GM23338 (cell line): Measurements from ENCODE around the gene KYNU. TPM values are rescaled to one million over a fixed set of nuclear protein-coding genes. Genes with fewer than 3 reads are reported as not detected.

Experiments
- ATAC-seq: fragments of 200-7000 bp; cut with Tn5 transposase; 3 replicates; pipeline ENCODE4 v1.9.1; 2020
- DNase-seq: peaks from one replicate; pipeline ENCODE4 v3.0.0-alpha.2; 2015; ENCODE audit warnings: low spot score
- H2AFZ ChIP-seq: fragments of 200-600 bp; sonication (generic); 2 replicates; pipeline ENCODE4 v1.8.0; 2016; ENCODE audit warnings: antibody characterized with exemption, mild to moderate bottlenecking, moderate library complexity
- H3F3A ChIP-seq: fragments of 200-600 bp; sonication (generic); replicated peaks from 2 replicates; pipeline ENCODE4 v1.8.0; 2017; ENCODE audit warnings: antibody characterized with exemption, mixed run types, low read depth
- H3K27ac ChIP-seq: fragments of 200-600 bp; sonication (generic); 2 replicates; pipeline ENCODE4 v1.6.1; 2016; ENCODE audit warnings: low read depth
- H3K27me3 ChIP-seq: fragments of 200-600 bp; sonication (generic); 2 replicates; pipeline ENCODE4 v1.8.0; 2016; ENCODE audit warnings: mild to moderate bottlenecking, mixed run types, moderate library complexity; ENCODE audit not compliant: insufficient read depth
- H3K36me3 ChIP-seq: fragments of 200-600 bp; sonication (generic); 2 replicates; pipeline ENCODE4 v1.8.0; 2016; ENCODE audit warnings: mild to moderate bottlenecking; ENCODE audit not compliant: insufficient read depth
- H3K4me1 ChIP-seq: fragments of 200-600 bp; sonication (generic); 2 replicates; pipeline ENCODE4 v1.8.0; 2016; ENCODE audit warnings: mild to moderate bottlenecking, moderate library complexity; ENCODE audit not compliant: insufficient read depth
- H3K4me2 ChIP-seq: fragments of 200-600 bp; sonication (generic); 2 replicates; pipeline ENCODE4 v1.7.1; 2017; ENCODE audit warnings: mixed run types
- H3K4me3 ChIP-seq: fragments of 200-600 bp; sonication (generic); 2 replicates; pipeline ENCODE4 v1.6.1; 2016; ENCODE audit warnings: mixed run types
- H3K79me2 ChIP-seq: fragments of 200-600 bp; sonication (generic); replicated peaks from 2 replicates; pipeline ENCODE4 v1.8.0; 2017; ENCODE audit warnings: mild to moderate bottlenecking; ENCODE audit not compliant: insufficient read depth
- H3K9me2 ChIP-seq: fragments of 200-600 bp; sonication (generic); 2 replicates; pipeline ENCODE4 v1.8.0; 2017; ENCODE audit not compliant: insufficient read depth
- H4K20me1 ChIP-seq: fragments of 200-600 bp; sonication (generic); replicated peaks from 2 replicates; pipeline ENCODE4 v1.8.0; 2017; ENCODE audit warnings: mild to moderate bottlenecking; ENCODE audit not compliant: insufficient read depth
- H3K27ac Mint-ChIP-seq: 2 replicates; pipeline ENCODE4 v1.8.0; 2020; ENCODE audit warnings: inconsistent platforms, mild to moderate bottlenecking, moderate library complexity, mixed read lengths
- H3K27me3 Mint-ChIP-seq: 3 replicates; pipeline ENCODE4 v1.8.0; 2022; ENCODE audit warnings: low read depth, mild to moderate bottlenecking, moderate library complexity, mixed read lengths, inconsistent platforms; ENCODE audit not compliant: insufficient read depth, poor library complexity
- H3K36me3 Mint-ChIP-seq: 3 replicates; pipeline ENCODE4 v1.8.0; 2021; ENCODE audit warnings: low read depth, mild to moderate bottlenecking, inconsistent platforms, moderate library complexity, mixed read lengths
- H3K4me1 Mint-ChIP-seq: 3 replicates; pipeline ENCODE4 v1.8.0; 2020; ENCODE audit warnings: mild to moderate bottlenecking, inconsistent platforms, mixed read lengths
- H3K4me3 Mint-ChIP-seq: 3 replicates; pipeline ENCODE4 v1.8.0; 2021; ENCODE audit warnings: moderate library complexity, mild to moderate bottlenecking, inconsistent platforms, mixed read lengths
- H3K9me3 Mint-ChIP-seq: 3 replicates; pipeline ENCODE4 v1.8.0; 2020; ENCODE audit warnings: moderate library complexity, mild to moderate bottlenecking, inconsistent platforms, mixed read lengths
- CREB1 ChIP-seq: fragments of 250-450 bp; sonication (Bioruptor Pico); IDR thresholded peaks from 2 replicates; pipeline ENCODE4 v1.5.0; 2020; ENCODE audit warnings: low read depth, mild to moderate bottlenecking, moderate library complexity
- EZH2 ChIP-seq: fragments of 200-600 bp; sonication (generic); IDR thresholded peaks from one replicate; pipeline ENCODE4 v1.8.0; 2017; ENCODE audit warnings: antibody characterized with exemption, mild to moderate bottlenecking, low read depth; ENCODE audit not compliant: unreplicated experiment
- EZH2phosphoT487 ChIP-seq: fragments of 200-600 bp; sonication (generic); IDR thresholded peaks from one replicate; pipeline ENCODE4 v1.8.1; 2018; ENCODE audit warnings: antibody characterized with exemption; ENCODE audit not compliant: unreplicated experiment
- JUNB ChIP-seq: IDR thresholded peaks from one replicate; pipeline ENCODE4 v1.6.1; 2016; ENCODE audit warnings: antibody characterized with exemption; ENCODE audit not compliant: unreplicated experiment
- NANOG ChIP-seq: IDR thresholded peaks from 2 replicates; pipeline ENCODE4 v1.6.1; 2016; ENCODE audit warnings: antibody characterized with exemption, borderline replicate concordance
- POLR2AphosphoS5 ChIP-seq: IDR thresholded peaks from 2 replicates; pipeline ENCODE4 v1.6.1; 2016; ENCODE audit warnings: antibody characterized with exemption, low read depth
- STAT1 ChIP-seq: IDR thresholded peaks from one replicate; pipeline ENCODE4 v1.6.1; 2016; ENCODE audit warnings: antibody characterized with exemption; ENCODE audit not compliant: unreplicated experiment
- ZNF114 ChIP-seq: fragments of 250-450 bp; sonication (Bioruptor Pico); IDR thresholded peaks from 2 replicates; pipeline ENCODE4 v1.5.0; 2020; ENCODE audit warnings: mild to moderate bottlenecking, moderate library complexity
- ZNF331 ChIP-seq: fragments of 250-450 bp; sonication (Bioruptor Pico); IDR thresholded peaks from 2 replicates; pipeline ENCODE4 v1.5.0; 2020; ENCODE audit warnings: low read depth, mild to moderate bottlenecking, moderate library complexity
- polyA plus RNA-seq: library from polyadenylated mRNA; unstranded; fragments of >200 nt; fragmentation: Nextera tagmentation; extraction: Ambion mirVana; gene quantifications from 2 replicates; pipeline ENCODE4 v1.2.1, GENCODE V29; 2016
- total RNA-seq: library from RNA; depleted of rRNA; stranded (reverse); fragments of >200 nt; shearing (Covaris generic); gene quantifications from 2 replicates; pipeline ENCODE4 v1.2.3, GENCODE V29; 2014
- TF ChIP-seq, protein P1 (sequence below), 2 experiments: fragments of 200-600 bp in 1 of 2; sonication (generic) in 1 of 2; conservative IDR thresholded peaks; 2 replicates each; pipeline versions ENCODE4 v1.5.1 to v1.6.1; 2016 to 2017; ENCODE audit warnings: antibody characterized with exemption in 2 of 2, low read depth in 2 of 2, mild to moderate bottlenecking in 2 of 2, moderate library complexity in 1 of 2
- TF ChIP-seq, protein P2 (sequence below): IDR thresholded peaks from 2 replicates; pipeline ENCODE4 v1.6.1; 2016; ENCODE audit warnings: antibody characterized with exemption
- TF ChIP-seq, protein P3 (sequence below): fragments of 250-450 bp; sonication (Bioruptor Pico); IDR thresholded peaks from 2 replicates; pipeline ENCODE4 v1.5.0; 2020; ENCODE audit warnings: mild to moderate bottlenecking, moderate library complexity
- TF ChIP-seq, protein P4 (sequence below): IDR thresholded peaks from one replicate; pipeline ENCODE4 v1.6.1; 2018; ENCODE audit warnings: antibody characterized with exemption; ENCODE audit not compliant: unreplicated experiment

The KYNU gene
- total and polyA plus RNA-seq, 2 experiments from 2014 or later = 0.03 to 0.21 TPM

GRCh38 chr2:142863485-142863961, 13.9 kb upstream of the KYNU start:
- no peaks in the 10 kb centered on the region for H3K9me2 ChIP-seq
- H2AFZ ChIP-seq = no peak overlapping the region
- no peaks in the 10 kb centered on the region for H3K27me3 ChIP-seq
- no peaks in the 10 kb centered on the region for H3K4me1 ChIP-seq
- no peaks in the 10 kb centered on the region for H4K20me1 ChIP-seq
- Mint-ChIP-seq H3K27ac (peak overlapping the region; percentile 9; the same call in 1 of the 2 replicates), H3K9me3 (0 out of 3 replicates have a peak, but pooled peaks cover under 1% of the 10 kb centered on the region), H3K36me3 (peaks cover under 1% of the 10 kb centered on the region; the same call in 2 of the 3 replicates), H3K27me3 (peaks cover 2% of the 10 kb centered on the region), H3K4me3 (no peak overlapping the region), H3K4me1 (peaks cover 4% of the 10 kb centered on the region; the same call in 2 of the 3 replicates)
- H3K27ac ChIP-seq = no peak overlapping the region
- H3K4me2 ChIP-seq = no peak overlapping the region
- H3F3A ChIP-seq = no peaks in the 10 kb centered on the region
- H3K36me3 ChIP-seq = no peaks in the 10 kb centered on the region
- ATAC-seq (no peak), DNase-seq (no peak)
- no peak overlapping the region for H3K4me3 ChIP-seq
- TF ChIP-seq STAT1 = no peak
- TF ChIP-seq POLR2AphosphoS5 = no peak
- no peak for TF ChIP-seq CREB1 (CRISPR knock-in tag)
- TF ChIP-seq ZNF331 (CRISPR knock-in tag) = no peak
- TF ChIP-seq, protein P1, sequence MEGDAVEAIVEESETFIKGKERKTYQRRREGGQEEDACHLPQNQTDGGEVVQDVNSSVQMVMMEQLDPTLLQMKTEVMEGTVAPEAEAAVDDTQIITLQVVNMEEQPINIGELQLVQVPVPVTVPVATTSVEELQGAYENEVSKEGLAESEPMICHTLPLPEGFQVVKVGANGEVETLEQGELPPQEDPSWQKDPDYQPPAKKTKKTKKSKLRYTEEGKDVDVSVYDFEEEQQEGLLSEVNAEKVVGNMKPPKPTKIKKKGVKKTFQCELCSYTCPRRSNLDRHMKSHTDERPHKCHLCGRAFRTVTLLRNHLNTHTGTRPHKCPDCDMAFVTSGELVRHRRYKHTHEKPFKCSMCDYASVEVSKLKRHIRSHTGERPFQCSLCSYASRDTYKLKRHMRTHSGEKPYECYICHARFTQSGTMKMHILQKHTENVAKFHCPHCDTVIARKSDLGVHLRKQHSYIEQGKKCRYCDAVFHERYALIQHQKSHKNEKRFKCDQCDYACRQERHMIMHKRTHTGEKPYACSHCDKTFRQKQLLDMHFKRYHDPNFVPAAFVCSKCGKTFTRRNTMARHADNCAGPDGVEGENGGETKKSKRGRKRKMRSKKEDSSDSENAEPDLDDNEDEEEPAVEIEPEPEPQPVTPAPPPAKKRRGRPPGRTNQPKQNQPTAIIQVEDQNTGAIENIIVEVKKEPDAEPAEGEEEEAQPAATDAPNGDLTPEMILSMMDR (conservative IDR thresholded peaks at IDR 0.05; ENCODE audit: low read depth in 2 of 2) = no peak
- TF ChIP-seq NANOG = no peak
- TF ChIP-seq EZH2 = no peak
- no peak for TF ChIP-seq EZH2phosphoT487
- TF ChIP-seq, protein P2, sequence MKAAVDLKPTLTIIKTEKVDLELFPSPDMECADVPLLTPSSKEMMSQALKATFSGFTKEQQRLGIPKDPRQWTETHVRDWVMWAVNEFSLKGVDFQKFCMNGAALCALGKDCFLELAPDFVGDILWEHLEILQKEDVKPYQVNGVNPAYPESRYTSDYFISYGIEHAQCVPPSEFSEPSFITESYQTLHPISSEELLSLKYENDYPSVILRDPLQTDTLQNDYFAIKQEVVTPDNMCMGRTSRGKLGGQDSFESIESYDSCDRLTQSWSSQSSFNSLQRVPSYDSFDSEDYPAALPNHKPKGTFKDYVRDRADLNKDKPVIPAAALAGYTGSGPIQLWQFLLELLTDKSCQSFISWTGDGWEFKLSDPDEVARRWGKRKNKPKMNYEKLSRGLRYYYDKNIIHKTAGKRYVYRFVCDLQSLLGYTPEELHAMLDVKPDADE = no peak
- no peak for TF ChIP-seq ZNF114 (CRISPR knock-in tag)
- no peak for TF ChIP-seq JUNB
- TF ChIP-seq, protein P3, sequence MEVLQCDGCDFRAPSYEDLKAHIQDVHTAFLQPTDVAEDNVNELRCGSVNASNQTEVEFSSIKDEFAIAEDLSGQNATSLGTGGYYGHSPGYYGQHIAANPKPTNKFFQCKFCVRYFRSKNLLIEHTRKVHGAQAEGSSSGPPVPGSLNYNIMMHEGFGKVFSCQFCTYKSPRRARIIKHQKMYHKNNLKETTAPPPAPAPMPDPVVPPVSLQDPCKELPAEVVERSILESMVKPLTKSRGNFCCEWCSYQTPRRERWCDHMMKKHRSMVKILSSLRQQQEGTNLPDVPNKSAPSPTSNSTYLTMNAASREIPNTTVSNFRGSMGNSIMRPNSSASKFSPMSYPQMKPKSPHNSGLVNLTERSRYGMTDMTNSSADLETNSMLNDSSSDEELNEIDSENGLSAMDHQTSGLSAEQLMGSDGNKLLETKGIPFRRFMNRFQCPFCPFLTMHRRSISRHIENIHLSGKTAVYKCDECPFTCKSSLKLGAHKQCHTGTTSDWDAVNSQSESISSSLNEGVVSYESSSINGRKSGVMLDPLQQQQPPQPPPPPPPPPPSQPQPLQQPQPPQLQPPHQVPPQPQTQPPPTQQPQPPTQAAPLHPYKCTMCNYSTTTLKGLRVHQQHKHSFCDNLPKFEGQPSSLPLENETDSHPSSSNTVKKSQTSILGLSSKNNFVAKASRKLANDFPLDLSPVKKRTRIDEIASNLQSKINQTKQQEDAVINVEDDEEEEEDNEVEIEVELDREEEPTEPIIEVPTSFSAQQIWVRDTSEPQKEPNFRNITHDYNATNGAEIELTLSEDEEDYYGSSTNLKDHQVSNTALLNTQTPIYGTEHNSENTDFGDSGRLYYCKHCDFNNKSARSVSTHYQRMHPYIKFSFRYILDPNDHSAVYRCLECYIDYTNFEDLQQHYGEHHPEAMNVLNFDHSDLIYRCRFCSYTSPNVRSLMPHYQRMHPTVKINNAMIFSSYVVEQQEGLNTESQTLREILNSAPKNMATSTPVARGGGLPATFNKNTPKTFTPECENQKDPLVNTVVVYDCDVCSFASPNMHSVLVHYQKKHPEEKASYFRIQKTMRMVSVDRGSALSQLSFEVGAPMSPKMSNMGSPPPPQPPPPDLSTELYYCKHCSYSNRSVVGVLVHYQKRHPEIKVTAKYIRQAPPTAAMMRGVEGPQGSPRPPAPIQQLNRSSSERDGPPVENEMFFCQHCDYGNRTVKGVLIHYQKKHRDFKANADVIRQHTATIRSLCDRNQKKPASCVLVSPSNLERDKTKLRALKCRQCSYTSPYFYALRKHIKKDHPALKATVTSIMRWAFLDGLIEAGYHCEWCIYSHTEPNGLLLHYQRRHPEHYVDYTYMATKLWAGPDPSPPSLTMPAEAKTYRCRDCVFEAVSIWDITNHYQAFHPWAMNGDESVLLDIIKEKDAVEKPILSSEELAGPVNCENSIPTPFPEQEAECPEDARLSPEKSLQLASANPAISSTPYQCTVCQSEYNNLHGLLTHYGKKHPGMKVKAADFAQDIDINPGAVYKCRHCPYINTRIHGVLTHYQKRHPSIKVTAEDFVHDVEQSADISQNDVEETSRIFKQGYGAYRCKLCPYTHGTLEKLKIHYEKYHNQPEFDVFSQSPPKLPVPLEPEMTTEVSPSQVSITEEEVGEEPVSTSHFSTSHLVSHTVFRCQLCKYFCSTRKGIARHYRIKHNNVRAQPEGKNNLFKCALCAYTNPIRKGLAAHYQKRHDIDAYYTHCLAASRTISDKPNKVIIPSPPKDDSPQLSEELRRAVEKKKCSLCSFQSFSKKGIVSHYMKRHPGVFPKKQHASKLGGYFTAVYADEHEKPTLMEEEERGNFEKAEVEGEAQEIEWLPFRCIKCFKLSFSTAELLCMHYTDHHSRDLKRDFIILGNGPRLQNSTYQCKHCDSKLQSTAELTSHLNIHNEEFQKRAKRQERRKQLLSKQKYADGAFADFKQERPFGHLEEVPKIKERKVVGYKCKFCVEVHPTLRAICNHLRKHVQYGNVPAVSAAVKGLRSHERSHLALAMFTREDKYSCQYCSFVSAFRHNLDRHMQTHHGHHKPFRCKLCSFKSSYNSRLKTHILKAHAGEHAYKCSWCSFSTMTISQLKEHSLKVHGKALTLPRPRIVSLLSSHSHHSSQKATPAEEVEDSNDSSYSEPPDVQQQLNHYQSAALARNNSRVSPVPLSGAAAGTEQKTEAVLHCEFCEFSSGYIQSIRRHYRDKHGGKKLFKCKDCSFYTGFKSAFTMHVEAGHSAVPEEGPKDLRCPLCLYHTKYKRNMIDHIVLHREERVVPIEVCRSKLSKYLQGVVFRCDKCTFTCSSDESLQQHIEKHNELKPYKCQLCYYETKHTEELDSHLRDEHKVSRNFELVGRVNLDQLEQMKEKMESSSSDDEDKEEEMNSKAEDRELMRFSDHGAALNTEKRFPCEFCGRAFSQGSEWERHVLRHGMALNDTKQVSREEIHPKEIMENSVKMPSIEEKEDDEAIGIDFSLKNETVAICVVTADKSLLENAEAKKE (CRISPR knock-in tag) = no peak
- TF ChIP-seq, protein P4, sequence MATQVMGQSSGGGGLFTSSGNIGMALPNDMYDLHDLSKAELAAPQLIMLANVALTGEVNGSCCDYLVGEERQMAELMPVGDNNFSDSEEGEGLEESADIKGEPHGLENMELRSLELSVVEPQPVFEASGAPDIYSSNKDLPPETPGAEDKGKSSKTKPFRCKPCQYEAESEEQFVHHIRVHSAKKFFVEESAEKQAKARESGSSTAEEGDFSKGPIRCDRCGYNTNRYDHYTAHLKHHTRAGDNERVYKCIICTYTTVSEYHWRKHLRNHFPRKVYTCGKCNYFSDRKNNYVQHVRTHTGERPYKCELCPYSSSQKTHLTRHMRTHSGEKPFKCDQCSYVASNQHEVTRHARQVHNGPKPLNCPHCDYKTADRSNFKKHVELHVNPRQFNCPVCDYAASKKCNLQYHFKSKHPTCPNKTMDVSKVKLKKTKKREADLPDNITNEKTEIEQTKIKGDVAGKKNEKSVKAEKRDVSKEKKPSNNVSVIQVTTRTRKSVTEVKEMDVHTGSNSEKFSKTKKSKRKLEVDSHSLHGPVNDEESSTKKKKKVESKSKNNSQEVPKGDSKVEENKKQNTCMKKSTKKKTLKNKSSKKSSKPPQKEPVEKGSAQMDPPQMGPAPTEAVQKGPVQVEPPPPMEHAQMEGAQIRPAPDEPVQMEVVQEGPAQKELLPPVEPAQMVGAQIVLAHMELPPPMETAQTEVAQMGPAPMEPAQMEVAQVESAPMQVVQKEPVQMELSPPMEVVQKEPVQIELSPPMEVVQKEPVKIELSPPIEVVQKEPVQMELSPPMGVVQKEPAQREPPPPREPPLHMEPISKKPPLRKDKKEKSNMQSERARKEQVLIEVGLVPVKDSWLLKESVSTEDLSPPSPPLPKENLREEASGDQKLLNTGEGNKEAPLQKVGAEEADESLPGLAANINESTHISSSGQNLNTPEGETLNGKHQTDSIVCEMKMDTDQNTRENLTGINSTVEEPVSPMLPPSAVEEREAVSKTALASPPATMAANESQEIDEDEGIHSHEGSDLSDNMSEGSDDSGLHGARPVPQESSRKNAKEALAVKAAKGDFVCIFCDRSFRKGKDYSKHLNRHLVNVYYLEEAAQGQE = no peak
- no peaks in the 10 kb centered on the region for H3K79me2 ChIP-seq
